PC-9 (cell line): ENCODE data around the gene HELZ.

ENCODE experiments used
- EZH2 ChIP-seq: fragments of 200-600 bp; sonication (generic); IDR thresholded peaks from 2 replicates; pipeline ENCODE4 v1.8.0; 2017; ENCODE audit warnings: antibody characterized with exemption, low read depth
- TF ChIP-seq, protein P1 (sequence below): fragments of 200-600 bp; sonication (generic); conservative IDR thresholded peaks from 2 replicates; pipeline ENCODE4 v1.6.1; 2017; ENCODE audit warnings: mixed run types, antibody characterized with exemption, mild to moderate bottlenecking, moderate library complexity

DNA sequence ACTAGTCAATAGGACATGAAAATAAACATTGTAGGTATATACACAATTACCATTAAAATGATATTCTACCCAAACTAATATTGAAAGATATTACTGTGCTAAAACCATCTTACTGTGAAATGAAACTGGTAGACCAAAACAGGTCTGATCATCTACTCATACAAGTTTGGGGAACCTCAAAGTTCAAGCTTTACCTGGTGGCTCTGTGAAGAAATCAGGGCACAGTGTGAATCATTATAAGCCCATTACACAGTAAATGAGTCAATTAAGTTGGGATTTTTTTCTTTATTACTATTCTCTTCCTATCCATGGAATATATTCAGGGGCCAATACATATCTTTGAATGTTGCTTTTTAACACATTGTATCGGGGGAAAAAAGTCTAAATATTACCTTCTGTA is 57.1 kb downstream of the HELZ start:
- TF ChIP-seq, protein P1, sequence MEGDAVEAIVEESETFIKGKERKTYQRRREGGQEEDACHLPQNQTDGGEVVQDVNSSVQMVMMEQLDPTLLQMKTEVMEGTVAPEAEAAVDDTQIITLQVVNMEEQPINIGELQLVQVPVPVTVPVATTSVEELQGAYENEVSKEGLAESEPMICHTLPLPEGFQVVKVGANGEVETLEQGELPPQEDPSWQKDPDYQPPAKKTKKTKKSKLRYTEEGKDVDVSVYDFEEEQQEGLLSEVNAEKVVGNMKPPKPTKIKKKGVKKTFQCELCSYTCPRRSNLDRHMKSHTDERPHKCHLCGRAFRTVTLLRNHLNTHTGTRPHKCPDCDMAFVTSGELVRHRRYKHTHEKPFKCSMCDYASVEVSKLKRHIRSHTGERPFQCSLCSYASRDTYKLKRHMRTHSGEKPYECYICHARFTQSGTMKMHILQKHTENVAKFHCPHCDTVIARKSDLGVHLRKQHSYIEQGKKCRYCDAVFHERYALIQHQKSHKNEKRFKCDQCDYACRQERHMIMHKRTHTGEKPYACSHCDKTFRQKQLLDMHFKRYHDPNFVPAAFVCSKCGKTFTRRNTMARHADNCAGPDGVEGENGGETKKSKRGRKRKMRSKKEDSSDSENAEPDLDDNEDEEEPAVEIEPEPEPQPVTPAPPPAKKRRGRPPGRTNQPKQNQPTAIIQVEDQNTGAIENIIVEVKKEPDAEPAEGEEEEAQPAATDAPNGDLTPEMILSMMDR, result no peak
- no peak for TF ChIP-seq EZH2
